Measurements from ENCODE around the gene DOCK7. TPM values are rescaled to one million over a fixed set of nuclear protein-coding genes. Genes with fewer than 3 reads are reported as not detected.
A peak's percentile ranks its signal among the peaks of the same experiment; 100 is the strongest.

DOCK7 gene, protein sequence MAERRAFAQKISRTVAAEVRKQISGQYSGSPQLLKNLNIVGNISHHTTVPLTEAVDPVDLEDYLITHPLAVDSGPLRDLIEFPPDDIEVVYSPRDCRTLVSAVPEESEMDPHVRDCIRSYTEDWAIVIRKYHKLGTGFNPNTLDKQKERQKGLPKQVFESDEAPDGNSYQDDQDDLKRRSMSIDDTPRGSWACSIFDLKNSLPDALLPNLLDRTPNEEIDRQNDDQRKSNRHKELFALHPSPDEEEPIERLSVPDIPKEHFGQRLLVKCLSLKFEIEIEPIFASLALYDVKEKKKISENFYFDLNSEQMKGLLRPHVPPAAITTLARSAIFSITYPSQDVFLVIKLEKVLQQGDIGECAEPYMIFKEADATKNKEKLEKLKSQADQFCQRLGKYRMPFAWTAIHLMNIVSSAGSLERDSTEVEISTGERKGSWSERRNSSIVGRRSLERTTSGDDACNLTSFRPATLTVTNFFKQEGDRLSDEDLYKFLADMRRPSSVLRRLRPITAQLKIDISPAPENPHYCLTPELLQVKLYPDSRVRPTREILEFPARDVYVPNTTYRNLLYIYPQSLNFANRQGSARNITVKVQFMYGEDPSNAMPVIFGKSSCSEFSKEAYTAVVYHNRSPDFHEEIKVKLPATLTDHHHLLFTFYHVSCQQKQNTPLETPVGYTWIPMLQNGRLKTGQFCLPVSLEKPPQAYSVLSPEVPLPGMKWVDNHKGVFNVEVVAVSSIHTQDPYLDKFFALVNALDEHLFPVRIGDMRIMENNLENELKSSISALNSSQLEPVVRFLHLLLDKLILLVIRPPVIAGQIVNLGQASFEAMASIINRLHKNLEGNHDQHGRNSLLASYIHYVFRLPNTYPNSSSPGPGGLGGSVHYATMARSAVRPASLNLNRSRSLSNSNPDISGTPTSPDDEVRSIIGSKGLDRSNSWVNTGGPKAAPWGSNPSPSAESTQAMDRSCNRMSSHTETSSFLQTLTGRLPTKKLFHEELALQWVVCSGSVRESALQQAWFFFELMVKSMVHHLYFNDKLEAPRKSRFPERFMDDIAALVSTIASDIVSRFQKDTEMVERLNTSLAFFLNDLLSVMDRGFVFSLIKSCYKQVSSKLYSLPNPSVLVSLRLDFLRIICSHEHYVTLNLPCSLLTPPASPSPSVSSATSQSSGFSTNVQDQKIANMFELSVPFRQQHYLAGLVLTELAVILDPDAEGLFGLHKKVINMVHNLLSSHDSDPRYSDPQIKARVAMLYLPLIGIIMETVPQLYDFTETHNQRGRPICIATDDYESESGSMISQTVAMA (N-terminal part only)
- 10 to 100 TPM in 3 of 4 donors, 1 to 10 TPM in 1; 7.8 to 56.5 (median 19.1) TPM for total RNA-seq

DNA sequence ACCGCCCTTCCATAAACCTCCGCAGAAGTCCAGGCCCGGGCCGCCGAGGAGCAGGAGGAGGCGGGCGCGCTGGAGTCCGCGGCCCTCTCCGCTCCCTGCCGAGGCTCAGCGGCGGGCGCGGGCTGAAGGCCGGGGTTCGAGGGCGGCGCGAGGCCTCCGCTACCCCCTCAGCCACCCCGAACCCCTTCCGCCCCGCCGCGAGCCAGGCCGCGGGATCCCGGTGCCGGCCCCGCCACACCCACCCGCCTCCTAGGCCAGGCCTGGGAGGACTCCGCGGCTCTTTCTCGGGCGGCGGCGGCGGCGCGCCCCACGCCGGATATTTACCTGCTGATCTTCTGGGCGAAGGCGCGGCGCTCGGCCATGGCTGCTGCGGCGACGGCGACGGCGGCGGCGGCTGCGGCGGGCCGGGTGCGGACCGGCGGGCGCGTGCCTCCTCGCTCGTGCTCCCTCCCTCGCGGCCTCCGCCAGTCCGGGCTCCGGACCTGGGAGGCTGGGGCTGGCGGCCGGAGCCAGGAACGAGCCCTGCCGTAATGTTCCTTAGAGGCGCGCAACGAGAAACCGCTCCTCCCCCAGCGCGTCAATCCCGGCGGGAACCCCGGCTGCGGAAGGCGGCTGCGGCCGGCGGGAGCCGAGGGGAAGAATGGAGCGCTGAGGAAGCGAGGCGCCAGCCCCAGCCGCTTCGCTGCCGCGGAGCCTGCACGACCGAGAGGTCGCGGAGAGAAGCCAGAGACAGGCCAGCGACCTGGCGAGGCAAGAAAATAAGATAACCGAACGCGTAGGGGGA is at the start of gene DOCK7:
DOCK7 (minus strand) TSS at position 484 of the 784 bp plus-strand sequence; CDS start at position 362, 122 bp downstream.
- WGBS, 2 donors = 1% methylated on average over 15 to 16 of the region's 107 CpGs
- Histone ChIP-seq H3K9me3 (no peaks in the 10 kb centered on the region), H3K27ac (peak within 1 kb of the TSS; percentile 83 to 93 (median 90)), H3K4me1 (peaks cover 20 to 66% (median 30%) of the 10 kb centered on the region in 3 donors), H3K4me3 (peak within 1 kb of the TSS; percentile 77 to 92 (median 87)), H3K27me3 (no peaks in the 10 kb centered on the region), H3K36me3 (no peaks in the 10 kb centered on the region)
- intact Hi-C loops (cut with DNase I) = no loop called here
- peak in 1 of 4 donors; percentile 46 for TF ChIP-seq POLR2A (IDR thresholded peaks at IDR 0.05)
- TF ChIP-seq, protein P1, sequence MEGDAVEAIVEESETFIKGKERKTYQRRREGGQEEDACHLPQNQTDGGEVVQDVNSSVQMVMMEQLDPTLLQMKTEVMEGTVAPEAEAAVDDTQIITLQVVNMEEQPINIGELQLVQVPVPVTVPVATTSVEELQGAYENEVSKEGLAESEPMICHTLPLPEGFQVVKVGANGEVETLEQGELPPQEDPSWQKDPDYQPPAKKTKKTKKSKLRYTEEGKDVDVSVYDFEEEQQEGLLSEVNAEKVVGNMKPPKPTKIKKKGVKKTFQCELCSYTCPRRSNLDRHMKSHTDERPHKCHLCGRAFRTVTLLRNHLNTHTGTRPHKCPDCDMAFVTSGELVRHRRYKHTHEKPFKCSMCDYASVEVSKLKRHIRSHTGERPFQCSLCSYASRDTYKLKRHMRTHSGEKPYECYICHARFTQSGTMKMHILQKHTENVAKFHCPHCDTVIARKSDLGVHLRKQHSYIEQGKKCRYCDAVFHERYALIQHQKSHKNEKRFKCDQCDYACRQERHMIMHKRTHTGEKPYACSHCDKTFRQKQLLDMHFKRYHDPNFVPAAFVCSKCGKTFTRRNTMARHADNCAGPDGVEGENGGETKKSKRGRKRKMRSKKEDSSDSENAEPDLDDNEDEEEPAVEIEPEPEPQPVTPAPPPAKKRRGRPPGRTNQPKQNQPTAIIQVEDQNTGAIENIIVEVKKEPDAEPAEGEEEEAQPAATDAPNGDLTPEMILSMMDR (IDR thresholded peaks at IDR 0.05) = no peak
- DNase-seq = no peak

DNA sequence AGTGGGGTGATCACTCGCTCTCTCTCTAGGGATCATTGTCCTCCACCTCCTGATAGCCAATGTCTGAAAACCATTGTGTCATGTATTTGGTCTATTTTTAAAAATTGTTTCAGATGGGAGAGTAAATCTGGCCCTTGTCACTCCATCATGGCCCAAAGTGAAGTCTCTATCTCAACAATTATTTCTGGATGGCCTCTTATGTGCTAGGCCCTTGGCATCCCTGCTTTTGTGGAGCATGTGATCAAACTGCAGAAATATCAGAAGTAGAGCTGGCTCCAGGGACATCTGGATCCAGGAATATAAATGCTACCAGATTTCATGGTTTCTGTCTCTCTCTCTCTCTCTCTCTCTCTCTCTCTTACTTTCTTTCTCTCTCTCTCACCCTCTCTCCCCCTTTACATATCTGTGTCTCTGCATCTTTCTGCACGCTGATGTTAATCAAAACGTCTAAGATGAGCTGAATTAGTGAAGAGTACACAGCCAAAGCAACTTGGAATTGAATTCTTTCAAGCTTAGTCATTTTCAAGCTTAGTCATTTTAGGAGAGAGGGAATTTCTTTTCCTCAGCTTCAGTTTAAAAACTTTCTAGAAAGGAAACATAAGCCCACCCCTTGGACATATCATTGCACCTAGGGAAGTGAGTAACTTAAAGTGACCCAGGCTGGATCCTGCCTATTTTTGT is 47.4 kb upstream of the DOCK7 start:
- Histone ChIP-seq H3K27ac (no peak overlapping the region), H3K27me3 (no peaks in the 10 kb centered on the region), H3K4me3 (no peak overlapping the region), H3K36me3 (no peaks in the 10 kb centered on the region), H3K4me1 (no peaks in the 10 kb centered on the region), H3K9me3 (no peaks in the 10 kb centered on the region)
- DNase-seq = no peak
- intact Hi-C loops (cut with DNase I) = no loop called here
- WGBS, 2 donors = 45 to 61% methylated on average over 3 of the region's 3 CpGs
- TF ChIP-seq POLR2A (IDR thresholded peaks at IDR 0.05) = no peak

DNA sequence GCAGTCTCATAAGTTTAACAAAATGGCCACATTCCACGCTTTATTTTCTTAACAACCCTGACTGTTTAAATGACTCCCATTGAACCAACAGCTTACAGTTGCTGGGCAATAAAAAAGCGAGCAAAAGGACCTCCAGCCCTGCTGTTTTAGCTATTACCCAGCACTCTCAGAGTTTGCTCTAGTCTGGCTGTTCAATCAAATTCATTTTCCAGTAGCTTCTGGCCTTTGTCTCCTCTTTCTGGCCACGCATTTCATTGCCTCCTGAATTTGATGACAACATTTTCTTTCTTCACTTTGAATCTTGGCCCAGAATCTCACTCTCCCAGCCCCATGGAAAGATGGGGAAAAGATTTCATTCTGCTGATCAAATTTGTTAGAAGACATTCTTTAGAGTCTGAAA is 44.1 kb upstream of the DOCK7 start:
- H3K4me3 ChIP-seq = no peak overlapping the region
- H3K27me3 ChIP-seq = no peaks in the 10 kb centered on the region
- peaks cover 0 to 3% (median 0%) of the 10 kb centered on the region in 3 donors for H3K4me1 ChIP-seq
- intact Hi-C loops (cut with DNase I) = no loop called here
- no peaks in the 10 kb centered on the region for H3K9me3 ChIP-seq
- no peak for DNase-seq
- H3K36me3 ChIP-seq = no peaks in the 10 kb centered on the region
- TF ChIP-seq, protein P1 (IDR thresholded peaks at IDR 0.05) = no peak
- no peak for TF ChIP-seq POLR2A (IDR thresholded peaks at IDR 0.05)
- no peak overlapping the region for H3K27ac ChIP-seq
- WGBS, 2 donors = 67 to 75% methylated on average over 3 of the region's 3 CpGs

DNA sequence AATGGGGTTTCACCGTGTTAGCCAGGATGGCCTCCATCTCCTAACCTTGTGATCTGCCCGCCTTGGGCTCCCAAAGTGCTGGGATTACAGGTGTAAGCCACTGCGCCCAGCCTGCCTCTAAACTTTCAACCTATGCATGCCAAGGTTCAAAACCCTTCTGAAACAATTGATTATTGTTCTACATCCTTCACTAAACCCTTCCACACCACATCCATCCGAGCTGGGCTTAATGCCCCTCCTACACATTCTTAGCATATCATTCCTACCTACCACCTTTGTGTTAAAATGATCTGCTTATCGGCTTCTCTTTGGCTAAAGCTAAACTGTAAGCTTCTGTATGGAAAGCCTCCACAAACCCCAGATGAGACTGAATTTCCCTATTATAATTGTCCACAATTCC is 40.8 kb upstream of the DOCK7 start:
- H3K4me3 ChIP-seq = no peak overlapping the region
- TF ChIP-seq, protein P1 (IDR thresholded peaks at IDR 0.05) = no peak
- no peak for TF ChIP-seq POLR2A (IDR thresholded peaks at IDR 0.05)
- no peaks in the 10 kb centered on the region for H3K36me3 ChIP-seq
- peaks cover 0 to 23% (median 13%) of the 10 kb centered on the region in 3 donors for H3K4me1 ChIP-seq
- 71 to 88% methylated on average over 5 of the region's 5 CpGs for WGBS, 2 donors
- no peak overlapping the region for H3K27ac ChIP-seq
- intact Hi-C loops (cut with DNase I) = no loop called here
- no peaks in the 10 kb centered on the region for H3K27me3 ChIP-seq
- H3K9me3 ChIP-seq = no peaks in the 10 kb centered on the region
- DNase-seq = no peak

Data from esophagus squamous epithelium (tissue), 5 donors.